OCI-LY1 (cell line): Measurements from ENCODE around the gene KRTAP4-8.

ENCODE experiments used
- H2AFZ ChIP-seq: fragments of 200-600 bp; sonication (generic), shearing (Covaris generic); 2 replicates; pipeline ENCODE4 v1.6.0; 2014; ENCODE audit warnings: antibody characterized with exemption, mild to moderate bottlenecking, low read length
- H3F3A ChIP-seq: fragments of 200-600 bp; sonication (generic), shearing (Covaris generic); 2 replicates; pipeline ENCODE4 v1.6.0; 2014; ENCODE audit warnings: mild to moderate bottlenecking, antibody characterized with exemption, low read length, moderate library complexity; ENCODE audit not compliant: insufficient read depth
- H3K27ac ChIP-seq: fragments of 200-600 bp; sonication (generic); 2 replicates; pipeline ENCODE4 v1.5.1; 2014; ENCODE audit warnings: low read length, mixed run types, mild to moderate bottlenecking, low read depth; ENCODE audit not compliant: poor library complexity, severe bottlenecking
- H3K27me3 ChIP-seq: fragments of 200-600 bp; sonication (generic); 2 replicates; pipeline ENCODE4 v1.6.0; 2014; ENCODE audit warnings: antibody characterized with exemption, mild to moderate bottlenecking, low read length, moderate library complexity; ENCODE audit not compliant: insufficient read depth
- H3K36me3 ChIP-seq: fragments of 200-600 bp; sonication (generic); 2 replicates; pipeline ENCODE4 v1.6.1; 2014; ENCODE audit warnings: mild to moderate bottlenecking, antibody characterized with exemption, low read length, moderate library complexity, mixed read lengths; ENCODE audit not compliant: insufficient read depth
- H3K4me1 ChIP-seq: fragments of 200-600 bp; sonication (generic); 2 replicates; pipeline ENCODE4 v1.5.1; 2014; ENCODE audit warnings: mild to moderate bottlenecking, low read length, moderate library complexity; ENCODE audit not compliant: insufficient read depth, severe bottlenecking
- H3K4me2 ChIP-seq: fragments of 200-600 bp; sonication (generic), shearing (Covaris generic); 2 replicates; pipeline ENCODE4 v1.6.1; 2014; ENCODE audit warnings: low read length
- H3K4me3 ChIP-seq: fragments of 200-600 bp; sonication (generic); 2 replicates; pipeline ENCODE4 v1.5.1; 2014; ENCODE audit warnings: low read length, low read depth, mild to moderate bottlenecking, mixed read lengths; ENCODE audit not compliant: poor library complexity, severe bottlenecking
- H3K79me2 ChIP-seq: fragments of 200-600 bp; shearing (Covaris generic); 2 replicates; pipeline ENCODE4 v1.6.1; 2016; ENCODE audit warnings: mixed run types, low read length, mixed read lengths; ENCODE audit not compliant: insufficient read depth
- H3K9ac ChIP-seq: fragments of 200-600 bp; sonication (generic), shearing (Covaris generic); 2 replicates; pipeline ENCODE4 v1.6.1; 2014; ENCODE audit warnings: mild to moderate bottlenecking, low read length, mixed read lengths
- H3K9me2 ChIP-seq: fragments of 200-600 bp; sonication (generic), shearing (Covaris generic); 2 replicates; pipeline ENCODE4 v1.6.1; 2014; ENCODE audit warnings: low read depth, mild to moderate bottlenecking, low read length, mixed read lengths
- H3K9me3 ChIP-seq: fragments of 200-600 bp; shearing (Covaris generic); 2 replicates; pipeline ENCODE4 v1.6.1; 2014; ENCODE audit warnings: low read length, mixed read lengths
- H4K20me1 ChIP-seq: fragments of 200-600 bp; sonication (generic), shearing (Covaris generic); 2 replicates; pipeline ENCODE4 v1.6.0; 2016; ENCODE audit warnings: mild to moderate bottlenecking, low read length; ENCODE audit not compliant: insufficient read depth
- CTCF ChIP-seq: fragments of 200-600 bp; sonication (generic), shearing (Covaris generic); IDR thresholded peaks from 2 replicates; pipeline ENCODE4 v1.5.1; 2017; ENCODE audit warnings: mild to moderate bottlenecking, antibody characterized with exemption, low read length, moderate library complexity, mixed read lengths
- EZH2 ChIP-seq: fragments of 200-600 bp; sonication (generic), shearing (Covaris generic); IDR thresholded peaks from 2 replicates; pipeline ENCODE4 v1.8.0; 2017; ENCODE audit warnings: borderline replicate concordance, mixed run types, mild to moderate bottlenecking, antibody characterized with exemption, low read length, moderate library complexity, mixed read lengths

KRTAP4-8 gene

GRCh38 chr17:41098042-41098441 is at the start of gene KRTAP4-8:
KRTAP4-8 (minus strand) TSS chr17:41098142; CDS start chr17:41098084, 58 bp downstream.
- Histone ChIP-seq H3K36me3 (no peaks in the 10 kb centered on the region), H3K4me1 (no peaks in the 10 kb centered on the region)

GRCh38 chr17:41145261-41145660 is 47.3 kb upstream of the KRTAP4-8 start:
- no peak overlapping the region for H3K4me3 ChIP-seq
- H3K27me3 ChIP-seq: no peaks in the 10 kb centered on the region
- no peaks in the 10 kb centered on the region; the same call in 1 of the 2 replicates for H3K36me3 ChIP-seq
- no peak overlapping the region for H3K27ac ChIP-seq
- no peaks in the 10 kb centered on the region for H3K9me2 ChIP-seq
- H3K9me3 ChIP-seq: 0 out of 2 replicates have a peak, but pooled peaks cover 3% of the 10 kb centered on the region
- H3F3A ChIP-seq: no peaks in the 10 kb centered on the region
- H3K79me2 ChIP-seq: no peaks in the 10 kb centered on the region
- H2AFZ ChIP-seq: no peak overlapping the region
- H3K9ac ChIP-seq: no peak overlapping the region
- no peak overlapping the region for H3K4me2 ChIP-seq
- no peaks in the 10 kb centered on the region for H3K4me1 ChIP-seq
- H4K20me1 ChIP-seq: no peaks in the 10 kb centered on the region
- TF ChIP-seq CTCF: no peak
- no peak for TF ChIP-seq EZH2

More at GRCh38 chr17:41098042-41098441, at the start of gene KRTAP4-8:
- no peaks in the 10 kb centered on the region for H3F3A ChIP-seq
- H3K9me2 ChIP-seq: no peaks in the 10 kb centered on the region
- no peak within 1 kb of the TSS for H3K9ac ChIP-seq
- H3K27ac ChIP-seq: no peak within 1 kb of the TSS
- H4K20me1 ChIP-seq: no peaks in the 10 kb centered on the region
- H3K79me2 ChIP-seq: no peaks in the 10 kb centered on the region
- no peaks in the 10 kb centered on the region for H3K27me3 ChIP-seq
- no peak within 1 kb of the TSS for H2AFZ ChIP-seq
- H3K4me2 ChIP-seq: no peak within 1 kb of the TSS
- no peaks in the 10 kb centered on the region for H3K9me3 ChIP-seq
- TF ChIP-seq CTCF: no peak
- no peak for TF ChIP-seq EZH2
- no peak within 1 kb of the TSS for H3K4me3 ChIP-seq

GRCh38 chr17:41144846-41145245 is 46.9 kb upstream of the KRTAP4-8 start:
- Histone ChIP-seq H2AFZ (no peak overlapping the region), H3K4me2 (no peak overlapping the region), H3K9me3 (0 out of 2 replicates have a peak, but pooled peaks cover 3% of the 10 kb centered on the region), H4K20me1 (no peaks in the 10 kb centered on the region), H3K27ac (no peak overlapping the region), H3F3A (no peaks in the 10 kb centered on the region), H3K4me1 (no peaks in the 10 kb centered on the region), H3K9me2 (no peaks in the 10 kb centered on the region), H3K4me3 (no peak overlapping the region), H3K79me2 (no peaks in the 10 kb centered on the region), H3K27me3 (no peaks in the 10 kb centered on the region), H3K36me3 (no peaks in the 10 kb centered on the region; the same call in 1 of the 2 replicates), H3K9ac (no peak overlapping the region)
- TF ChIP-seq CTCF (no peak), EZH2 (no peak)
